HCT116 (cell line): Measurements from ENCODE around the gene SETD9. TPM values are rescaled to one million over a fixed set of nuclear protein-coding genes. Genes with fewer than 3 reads are reported as not detected.

ENCODE experiments used
- ATAC-seq: fragments of 200-7000 bp; cut with Tn5 transposase; 2 replicates; pipeline ENCODE4 v1.9.1; 2020; ENCODE audit warnings: mild to moderate bottlenecking, moderate library complexity
- BruUV-seq: library from RNA; stranded (reverse); fragments of 400-500 nt; replicated peaks from 2 replicates; lab custom pipeline; 2021; lab: Mats Ljungman, UMichigan
- CTCF ChIA-PET: fragments of 300-600 bp; sonication (Branson Sonifier 250); formaldehyde crosslinking; loops from one replicate; lab custom pipeline; 2021; ENCODE audit warnings: antibody characterized with exemption; lab: Charles Lee
- POLR2A ChIA-PET: fragments of 300-600, 350-600 bp; sonication (Branson Sonifier 250); formaldehyde crosslinking; loops from one replicate; lab custom pipeline; 2021; ENCODE audit warnings: antibody characterized with exemption; lab: Charles Lee
- RAD21 ChIA-PET, 2 experiments: fragments of 300-600 bp; sonication (Branson Sonifier 250); formaldehyde crosslinking; loops; one replicate each; lab custom pipeline; 2023; ENCODE audit warnings: low total read pairs in 2 of 2; ENCODE audit not compliant: uncharacterized antibody in 2 of 2, unreplicated experiment in 2 of 2, low non-redundant PET in 1 of 2; lab: Charles Lee
- DNase-seq: peaks from one replicate; pipeline ENCODE4 v3.0.0-alpha.2; 2010; ENCODE audit warnings: low read depth, low spot score
- H2AFZ ChIP-seq: fragments of 200-600 bp; shearing (Covaris generic), sonication (generic); 2 replicates; pipeline ENCODE4 v1.6.1; 2017; ENCODE audit warnings: low read depth, mixed run types, mixed read lengths, antibody characterized with exemption, low read length; ENCODE audit not compliant: poor library complexity, severe bottlenecking
- H3K27ac ChIP-seq: 2 replicates; pipeline ENCODE4 v1.5.1; 2012; ENCODE audit warnings: low read depth, low read length
- H3K27me3 ChIP-seq: fragments of 200-600 bp; sonication (generic); 2 replicates; pipeline ENCODE4 v1.6.1; 2016; ENCODE audit warnings: mixed run types, low read length, mixed read lengths; ENCODE audit not compliant: insufficient read depth
- H3K36me3 ChIP-seq, 2 experiments: fragments of 200-500 bp in 1 of 2; fragments of 200-600 bp in 1 of 2; sonication (Bioruptor generic) in 1 of 2; sonication (generic) in 1 of 2; 2 replicates each; pipeline versions ENCODE4 v1.5.1 to v1.6.1; 2014 to 2016; ENCODE audit warnings: low read length in 2 of 2, inconsistent platforms in 1 of 2, mixed read lengths in 1 of 2, mixed run types in 1 of 2; ENCODE audit not compliant: insufficient read depth in 2 of 2, control insufficient read depth in 1 of 2
- H3K4me1 ChIP-seq, 2 experiments: fragments of 200-600 bp in 1 of 2; sonication (generic) in 1 of 2; 2 replicates each; pipeline versions ENCODE4 v1.5.1 to v1.6.1; 2012 to 2017; ENCODE audit warnings: low read length in 2 of 2, inconsistent platforms in 1 of 2, mild to moderate bottlenecking in 1 of 2, mixed read lengths in 1 of 2, mixed run types in 1 of 2, moderate library complexity in 1 of 2; ENCODE audit not compliant: insufficient read depth in 2 of 2, control insufficient read depth in 1 of 2
- H3K4me2 ChIP-seq: fragments of 200-600 bp; sonication (generic); 2 replicates; pipeline ENCODE4 v1.6.1; 2017; ENCODE audit warnings: mixed run types, low read length, mixed read lengths
- H3K4me3 ChIP-seq, 2 experiments: fragments of 200-600 bp in 1 of 2; sonication (generic) in 1 of 2; replicated peaks in 1 of 2; 2 replicates each; pipeline ENCODE4 v1.5.1; 2011 to 2016; ENCODE audit warnings: low read length in 2 of 2, control low read depth in 1 of 2, low read depth in 1 of 2, mild to moderate bottlenecking in 1 of 2, mixed read lengths in 1 of 2, mixed run types in 1 of 2
- H3K79me2 ChIP-seq: fragments of 200-600 bp; sonication (generic); 2 replicates; pipeline ENCODE4 v1.6.1; 2017; ENCODE audit warnings: mild to moderate bottlenecking, mixed run types, low read length, moderate library complexity, mixed read lengths; ENCODE audit not compliant: insufficient read depth
- H3K9ac ChIP-seq: fragments of 200-600 bp; sonication (generic); 2 replicates; pipeline ENCODE4 v1.6.1; 2016; ENCODE audit warnings: low read length, mixed read lengths
- H3K9me2 ChIP-seq: fragments of 200-600 bp; sonication (generic), shearing (Covaris generic); 2 replicates; pipeline ENCODE4 v1.6.1; 2017; ENCODE audit warnings: mixed run types, mild to moderate bottlenecking, moderate library complexity; ENCODE audit not compliant: insufficient read depth
- H3K9me3 ChIP-seq, 2 experiments: fragments of 200-500 bp in 1 of 2; fragments of 200-600 bp in 1 of 2; sonication (Bioruptor generic) in 1 of 2; sonication (generic) in 1 of 2; 2 replicates each; pipeline ENCODE4 v1.6.1; 2014 to 2017; ENCODE audit warnings: low read length in 2 of 2, mixed read lengths in 2 of 2, inconsistent platforms in 1 of 2, low read depth in 1 of 2, mild to moderate bottlenecking in 1 of 2, mixed run types in 1 of 2, moderate library complexity in 1 of 2; ENCODE audit not compliant: control insufficient read depth in 1 of 2, insufficient read depth in 1 of 2
- H4K20me1 ChIP-seq: fragments of 200-600 bp; sonication (generic), shearing (Covaris generic); 2 replicates; pipeline ENCODE4 v1.6.1; 2017; ENCODE audit warnings: mixed run types, mild to moderate bottlenecking, moderate library complexity; ENCODE audit not compliant: insufficient read depth
- CBX3 ChIP-seq: IDR thresholded peaks from 2 replicates; pipeline ENCODE4 v1.6.1; 2012; ENCODE audit warnings: low read depth
- EGR1 ChIP-seq: IDR thresholded peaks from 2 replicates; pipeline ENCODE4 v1.6.1; 2012; ENCODE audit warnings: low read depth
- EZH2 ChIP-seq: fragments of 200-600 bp; sonication (generic); IDR thresholded peaks from 2 replicates; pipeline ENCODE4 v1.6.1; 2017; ENCODE audit warnings: antibody characterized with exemption, mixed run types
- FOSL1 ChIP-seq: IDR thresholded peaks from 2 replicates; pipeline ENCODE4 v1.6.1; 2012; ENCODE audit warnings: low read depth
- JUND ChIP-seq: IDR thresholded peaks from 2 replicates; pipeline ENCODE4 v1.6.1; 2012
- MAX ChIP-seq: IDR thresholded peaks from 2 replicates; pipeline ENCODE4 v1.6.1; 2012
- RAD21 ChIP-seq: IDR thresholded peaks from 2 replicates; pipeline ENCODE4 v1.6.1; 2012; ENCODE audit warnings: low read depth, mild to moderate bottlenecking
- ZBTB33 ChIP-seq: IDR thresholded peaks from 2 replicates; pipeline ENCODE4 v1.6.1; 2011; ENCODE audit warnings: mild to moderate bottlenecking, low read length, moderate library complexity; ENCODE audit not compliant: insufficient replicate concordance; ENCODE audit errors: extremely low read depth
- ZNF274 ChIP-seq: fragments of 200-500 bp; sonication (Bioruptor generic); IDR thresholded peaks from 2 replicates; pipeline ENCODE4 v1.6.1; 2014; ENCODE audit warnings: mild to moderate bottlenecking, low read depth, low read length, inconsistent platforms
- intact Hi-C: fragments of 100-400 bp; cut with micrococcal nuclease; formaldehyde crosslinking; loops from 2 replicates; pipeline ENCODE4 v1.10.0; 2022
- total RNA-seq: library from RNA; stranded (reverse); gene quantifications from one replicate; pipeline ENCODE4 v1.2.1, GENCODE V29; 2021; ENCODE audit not compliant: unreplicated experiment
- TF ChIP-seq, protein P1 (sequence below): IDR thresholded peaks from 2 replicates; pipeline ENCODE4 v1.6.1; 2012
- TF ChIP-seq, protein P2 (sequence below), 3 experiments: fragments of 200-600 bp in 1 of 3; sonication (generic) in 1 of 3; IDR thresholded peaks in 2 of 3; conservative IDR thresholded peaks in 1 of 3; 2 replicates each; pipeline ENCODE4 v1.5.1; 2012 to 2017; ENCODE audit warnings: low read depth in 2 of 3, low read length in 2 of 3, antibody characterized with exemption in 1 of 3, borderline replicate concordance in 1 of 3, control low read depth in 1 of 3, mild to moderate bottlenecking in 1 of 3, mixed read lengths in 1 of 3, mixed run types in 1 of 3, moderate library complexity in 1 of 3; ENCODE audit not compliant: insufficient read depth in 1 of 3

The SETD9 gene
- total RNA-seq, 1 experiment from 2014 or later: 10.9 TPM

- CTCF ChIA-PET: no interaction called here
- DNase-seq: no peak
- Histone ChIP-seq H3K4me1 (no peaks in the 10 kb centered on the region), H3K79me2 (no peaks in the 10 kb centered on the region), H3K9ac (no peak overlapping the region)
- no peak for TF ChIP-seq CBX3
- no peak for TF ChIP-seq EGR1
- no peak for TF ChIP-seq JUND
- no peak for TF ChIP-seq EZH2
- TF ChIP-seq MAX: no peak
- TF ChIP-seq, protein P1, sequence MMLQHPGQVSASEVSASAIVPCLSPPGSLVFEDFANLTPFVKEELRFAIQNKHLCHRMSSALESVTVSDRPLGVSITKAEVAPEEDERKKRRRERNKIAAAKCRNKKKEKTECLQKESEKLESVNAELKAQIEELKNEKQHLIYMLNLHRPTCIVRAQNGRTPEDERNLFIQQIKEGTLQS: no peak
- TF ChIP-seq, protein P2, sequence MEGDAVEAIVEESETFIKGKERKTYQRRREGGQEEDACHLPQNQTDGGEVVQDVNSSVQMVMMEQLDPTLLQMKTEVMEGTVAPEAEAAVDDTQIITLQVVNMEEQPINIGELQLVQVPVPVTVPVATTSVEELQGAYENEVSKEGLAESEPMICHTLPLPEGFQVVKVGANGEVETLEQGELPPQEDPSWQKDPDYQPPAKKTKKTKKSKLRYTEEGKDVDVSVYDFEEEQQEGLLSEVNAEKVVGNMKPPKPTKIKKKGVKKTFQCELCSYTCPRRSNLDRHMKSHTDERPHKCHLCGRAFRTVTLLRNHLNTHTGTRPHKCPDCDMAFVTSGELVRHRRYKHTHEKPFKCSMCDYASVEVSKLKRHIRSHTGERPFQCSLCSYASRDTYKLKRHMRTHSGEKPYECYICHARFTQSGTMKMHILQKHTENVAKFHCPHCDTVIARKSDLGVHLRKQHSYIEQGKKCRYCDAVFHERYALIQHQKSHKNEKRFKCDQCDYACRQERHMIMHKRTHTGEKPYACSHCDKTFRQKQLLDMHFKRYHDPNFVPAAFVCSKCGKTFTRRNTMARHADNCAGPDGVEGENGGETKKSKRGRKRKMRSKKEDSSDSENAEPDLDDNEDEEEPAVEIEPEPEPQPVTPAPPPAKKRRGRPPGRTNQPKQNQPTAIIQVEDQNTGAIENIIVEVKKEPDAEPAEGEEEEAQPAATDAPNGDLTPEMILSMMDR (IDR thresholded peaks at IDR 0.05 in 2 of 3, conservative IDR thresholded peaks at IDR 0.05 in 1 of 3; ENCODE audit: borderline replicate concordance in 1 of 3, insufficient read depth in 1 of 3, low read depth in 2 of 3, low read length in 2 of 3): no peak
- TF ChIP-seq ZBTB33: no peak
- no peak for TF ChIP-seq ZNF274
- TF ChIP-seq FOSL1: no peak
- TF ChIP-seq RAD21: no peak
- TF ChIP-seq, all 23 proteins: peak for 0
- no peak for ATAC-seq
- Histone ChIP-seq H2AFZ (no peak overlapping the region), H3K27ac (no peak overlapping the region), H4K20me1 (no peaks in the 10 kb centered on the region), H3K9me2 (no peaks in the 10 kb centered on the region), H3K27me3 (no peaks in the 10 kb centered on the region), H3K36me3 (peaks cover 15 to 19% of the 10 kb centered on the region in 2 experiments; a peak in 3 of 4 replicates), H3K4me2 (no peak overlapping the region), H3K4me3 (no peak overlapping the region), H3K9me3 (no peaks in the 10 kb centered on the region)
- ChIA-PET RAD21 (no interaction called here), POLR2A (no interaction called here)
- BruUV-seq: no TSS peak
- intact Hi-C loops: no loop called here
Measured at GRCh38 chr5:56876327-56876726, 33.1 kb upstream of the SETD9 start.
